ENCODE measurements around the gene ZFR2.
A peak's percentile ranks its signal among the peaks of the same experiment; 100 is the strongest.

- TF ChIP-seq, protein P1, sequence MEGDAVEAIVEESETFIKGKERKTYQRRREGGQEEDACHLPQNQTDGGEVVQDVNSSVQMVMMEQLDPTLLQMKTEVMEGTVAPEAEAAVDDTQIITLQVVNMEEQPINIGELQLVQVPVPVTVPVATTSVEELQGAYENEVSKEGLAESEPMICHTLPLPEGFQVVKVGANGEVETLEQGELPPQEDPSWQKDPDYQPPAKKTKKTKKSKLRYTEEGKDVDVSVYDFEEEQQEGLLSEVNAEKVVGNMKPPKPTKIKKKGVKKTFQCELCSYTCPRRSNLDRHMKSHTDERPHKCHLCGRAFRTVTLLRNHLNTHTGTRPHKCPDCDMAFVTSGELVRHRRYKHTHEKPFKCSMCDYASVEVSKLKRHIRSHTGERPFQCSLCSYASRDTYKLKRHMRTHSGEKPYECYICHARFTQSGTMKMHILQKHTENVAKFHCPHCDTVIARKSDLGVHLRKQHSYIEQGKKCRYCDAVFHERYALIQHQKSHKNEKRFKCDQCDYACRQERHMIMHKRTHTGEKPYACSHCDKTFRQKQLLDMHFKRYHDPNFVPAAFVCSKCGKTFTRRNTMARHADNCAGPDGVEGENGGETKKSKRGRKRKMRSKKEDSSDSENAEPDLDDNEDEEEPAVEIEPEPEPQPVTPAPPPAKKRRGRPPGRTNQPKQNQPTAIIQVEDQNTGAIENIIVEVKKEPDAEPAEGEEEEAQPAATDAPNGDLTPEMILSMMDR (IDR thresholded peaks at IDR 0.05; ENCODE audit: control extremely low read depth in 1 of 3, insufficient read depth in 1 of 3, low read depth in 1 of 3, low read length in 3 of 3), result no peak
- no peak for TF ChIP-seq CBX8 (IDR thresholded peaks at IDR 0.05; ENCODE audit: borderline replicate concordance, low read depth, low read length)
- no peak for TF ChIP-seq CHD1 (IDR thresholded peaks at IDR 0.05; ENCODE audit: low read depth, low read length)
- TF ChIP-seq, protein P2, sequence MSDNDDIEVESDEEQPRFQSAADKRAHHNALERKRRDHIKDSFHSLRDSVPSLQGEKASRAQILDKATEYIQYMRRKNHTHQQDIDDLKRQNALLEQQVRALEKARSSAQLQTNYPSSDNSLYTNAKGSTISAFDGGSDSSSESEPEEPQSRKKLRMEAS (IDR thresholded peaks at IDR 0.05), result no peak
- no peak for TF ChIP-seq RFX5 (IDR thresholded peaks at IDR 0.05; ENCODE audit: borderline replicate concordance, low read depth, low read length)
- TF ChIP-seq TEAD4 (IDR thresholded peaks at IDR 0.05; ENCODE audit: low read depth, low read length), result no peak
- TF ChIP-seq CHD2 (IDR thresholded peaks at IDR 0.05; ENCODE audit: low read length), result no peak
- TF ChIP-seq USF2 (IDR thresholded peaks at IDR 0.05; ENCODE audit: low read length), result no peak
- no peak for TF ChIP-seq POLR2A (IDR thresholded peaks at IDR 0.05; ENCODE audit: control extremely low read depth in 1 of 2, low read depth in 2 of 2, low read length in 2 of 2)
- no peak for TF ChIP-seq EZH2 (IDR thresholded peaks at IDR 0.05; ENCODE audit: low read depth, low read length, severe bottlenecking)
- TF ChIP-seq POLR2AphosphoS5 (IDR thresholded peaks at IDR 0.05; ENCODE audit: low read depth, low read length), result no peak
- TF ChIP-seq SP1 (IDR thresholded peaks at IDR 0.05; ENCODE audit: low read depth, low read length), result no peak
- peak in 1 of 2 experiments; percentile 34; a peak in 2 of 4 replicates for TF ChIP-seq RAD21 (IDR thresholded peaks at IDR 0.05 in 1 of 2, conservative IDR thresholded peaks at IDR 0.05 in 1 of 2; ENCODE audit: low read depth in 2 of 2, low read length in 2 of 2)
- no peak for TF ChIP-seq EP300 (IDR thresholded peaks at IDR 0.05; ENCODE audit: borderline replicate concordance in 1 of 2, low read depth in 2 of 2, low read length in 2 of 2)
Measured at GRCh38 chr19:3867971-3868769, 668 bp downstream of the ZFR2 start.

All from H1 (cell line).